Natural killer cell treated with Interleukin-12 subunit alpha and Interleukin-12 subunit beta and Interleukin-15 and Interleukin-18, amount 100 ng/mL, for 72 hours (primary cell): ENCODE data around the gene HINFP. TPM values are rescaled to one million over a fixed set of nuclear protein-coding genes. Genes with fewer than 3 reads are reported as not detected.

Source experiments
- ATAC-seq, 2 donors: fragments of 150-1000 bp; cut with Tn5 transposase in 1 of 2; sonication (Bioruptor Pico), chemical (Tn5 transposase) in 1 of 2; 2 replicates each; pipeline ENCODE4 v1.10.0; 2021
- DNase-seq: peaks from one replicate; pipeline ENCODE4 v3.0.0; 2022; ENCODE audit warnings: low spot score
- H3K27ac Mint-ChIP-seq, 2 donors: 1 replicate in 1 of 2; 2 replicates in 1 of 2; pipeline ENCODE4 v1.8.0; 2022; ENCODE audit warnings: mixed read lengths in 2 of 2, mild to moderate bottlenecking in 1 of 2, moderate library complexity in 1 of 2
- H3K27me3 Mint-ChIP-seq, 2 donors: 1 replicate in 1 of 2; 2 replicates in 1 of 2; pipeline ENCODE4 v1.8.0; 2022; ENCODE audit warnings: mixed read lengths in 2 of 2
- H3K36me3 Mint-ChIP-seq: one replicate; pipeline ENCODE4 v1.8.0; 2022; ENCODE audit warnings: mixed read lengths
- H3K4me1 Mint-ChIP-seq, 2 donors: 1 replicate in 1 of 2; 2 replicates in 1 of 2; pipeline ENCODE4 v1.8.0; 2022; ENCODE audit warnings: low read depth in 2 of 2, mixed read lengths in 2 of 2, mild to moderate bottlenecking in 1 of 2
- H3K4me3 Mint-ChIP-seq: one replicate; pipeline ENCODE4 v1.8.0; 2022; ENCODE audit warnings: mixed read lengths
- H3K9me3 Mint-ChIP-seq: 2 replicates; pipeline ENCODE4 v1.8.0; 2022; ENCODE audit warnings: mixed read lengths
- total RNA-seq, 2 donors: library from RNA; stranded (reverse); gene quantifications; one replicate each; pipeline ENCODE4 v1.2.3, GENCODE V29; 2022

Gene HINFP
- total RNA-seq, 2 donors from 2014 or later, result 33.4 to 49.5 TPM

- Mint-ChIP-seq H3K4me1 (peaks cover 39 to 46% of the 10 kb centered on the region in 2 donors), H3K9me3 (no peaks in the 10 kb centered on the region), H3K27ac (peak within 1 kb of the TSS; percentile 81 to 91), H3K4me3 (peak within 1 kb of the TSS; percentile 97), H3K36me3 (peaks cover 6% of the 10 kb centered on the region), H3K27me3 (no peaks in the 10 kb centered on the region)
- peak; percentile 96 to 98 for ATAC-seq
- peak; percentile 94 for DNase-seq
Observed at GRCh38 chr11:119106564-119107537, 14.5 kb upstream of the HINFP start, which contains the start of gene C2CD2L. C2CD2L (plus strand) TSS chr11:119107344; CDS start chr11:119107742, 398 bp downstream.

DNA sequence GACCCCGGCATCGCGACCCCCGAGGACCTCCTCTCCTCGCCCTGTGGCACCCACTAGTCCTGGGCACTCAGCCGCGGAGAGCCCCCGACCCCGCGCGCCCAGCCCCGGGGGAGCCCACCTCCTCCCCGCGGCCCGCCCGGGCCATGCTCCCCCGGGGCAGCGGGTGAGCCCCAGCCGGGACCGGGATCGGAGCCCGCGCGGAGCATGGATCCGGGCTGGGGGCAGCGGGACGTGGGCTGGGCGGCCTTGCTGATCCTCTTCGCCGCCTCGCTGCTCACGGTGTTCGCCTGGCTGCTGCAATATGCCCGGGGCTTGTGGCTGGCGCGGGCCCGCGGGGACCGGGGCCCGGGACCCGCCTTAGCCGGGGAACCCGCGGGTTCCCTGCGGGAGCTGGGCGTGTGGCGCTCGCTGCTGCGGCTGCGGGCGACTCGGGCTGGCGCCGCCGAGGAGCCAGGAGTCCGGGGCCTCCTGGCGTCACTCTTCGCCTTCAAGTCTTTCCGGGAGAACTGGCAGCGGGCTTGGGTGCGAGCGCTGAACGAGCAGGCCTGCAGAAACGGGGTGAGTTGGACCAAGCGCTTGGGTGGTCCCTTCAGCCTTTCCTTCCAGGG, 13.7 kb upstream of the HINFP start:
- Mint-ChIP-seq H3K4me1 (peaks cover 37 to 39% of the 10 kb centered on the region in 2 donors), H3K27me3 (no peaks in the 10 kb centered on the region), H3K36me3 (peaks cover 8% of the 10 kb centered on the region), H3K4me3 (peak overlapping the region; percentile 97), H3K9me3 (no peaks in the 10 kb centered on the region), H3K27ac (peak overlapping the region; percentile 81 to 88)
- DNase-seq, result no peak
- peak in 1 of 2 donors; percentile 21 for ATAC-seq

DNA sequence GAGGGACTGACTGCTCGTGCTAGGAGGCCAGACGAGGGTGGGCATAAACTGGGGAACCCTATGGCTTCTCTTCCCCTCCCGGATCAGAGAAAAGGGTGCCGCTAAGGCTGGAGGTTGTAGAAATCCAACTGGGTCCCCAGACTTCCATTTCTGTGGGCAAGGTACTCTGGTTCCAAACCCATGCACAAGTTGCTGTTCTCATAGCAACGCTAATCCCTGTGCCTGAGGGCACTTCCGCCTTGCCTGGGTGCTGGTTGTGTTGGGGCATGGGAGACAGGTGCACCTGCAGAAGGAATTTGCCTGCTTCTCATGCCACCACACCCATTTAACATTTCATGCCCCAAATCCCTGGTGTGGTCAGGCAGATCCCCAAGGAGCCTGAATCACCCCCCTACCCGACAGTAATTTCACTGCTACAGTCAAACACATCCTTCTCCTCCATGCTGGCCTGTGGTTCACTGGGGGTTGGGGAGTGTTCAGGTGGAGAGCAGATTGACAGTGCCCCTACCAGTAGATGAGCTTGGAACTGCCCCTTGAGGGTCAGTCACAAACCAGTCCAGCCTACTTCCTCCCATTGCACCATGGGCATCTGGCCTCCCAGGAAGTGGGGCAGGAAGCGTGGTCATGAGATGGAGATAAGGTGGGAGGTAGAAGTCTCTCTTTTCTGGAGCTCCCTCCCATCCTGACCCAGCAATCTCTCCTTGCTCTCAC, 13.1 kb upstream of the HINFP start:
- peak overlapping the region; percentile 97 for H3K4me3 Mint-ChIP-seq
- peak overlapping the region; percentile 81 to 88 for H3K27ac Mint-ChIP-seq
- peaks cover 8% of the 10 kb centered on the region for H3K36me3 Mint-ChIP-seq
- ATAC-seq, result peak in 1 of 2 donors; percentile 37
- no peaks in the 10 kb centered on the region for H3K27me3 Mint-ChIP-seq
- no peak for DNase-seq
- H3K4me1 Mint-ChIP-seq, result peaks cover 37 to 39% of the 10 kb centered on the region in 2 donors
- no peaks in the 10 kb centered on the region for H3K9me3 Mint-ChIP-seq

- no peak for ATAC-seq
- no peak for DNase-seq
- Mint-ChIP-seq H3K4me1 (peaks cover 35 to 39% of the 10 kb centered on the region in 2 donors), H3K27ac (peak overlapping the region; percentile 81 to 88), H3K4me3 (peak overlapping the region; percentile 97), H3K36me3 (peaks cover 8% of the 10 kb centered on the region), H3K27me3 (no peaks in the 10 kb centered on the region), H3K9me3 (no peaks in the 10 kb centered on the region)
Observed at GRCh38 chr11:119108857-119109221, 12.5 kb upstream of the HINFP start.

- Mint-ChIP-seq H3K27ac (peak overlapping the region; percentile 81 to 88), H3K36me3 (peaks cover 8% of the 10 kb centered on the region), H3K4me1 (peaks cover 34 to 39% of the 10 kb centered on the region in 2 donors), H3K4me3 (peak overlapping the region; percentile 97), H3K9me3 (no peaks in the 10 kb centered on the region), H3K27me3 (no peaks in the 10 kb centered on the region)
- no peak for ATAC-seq
- no peak for DNase-seq
Observed at GRCh38 chr11:119109843-119110242, 11.5 kb upstream of the HINFP start.

GRCh38 chr11:119110439-119110838, 10.9 kb upstream of the HINFP start:
- H3K27ac Mint-ChIP-seq, result peak overlapping the region in 1 of 2 donors; percentile 29
- peaks cover 38 to 42% of the 10 kb centered on the region in 2 donors for H3K4me1 Mint-ChIP-seq
- no peak for ATAC-seq
- H3K4me3 Mint-ChIP-seq, result no peak overlapping the region
- peaks cover 13% of the 10 kb centered on the region for H3K36me3 Mint-ChIP-seq
- no peak for DNase-seq
- no peaks in the 10 kb centered on the region for H3K27me3 Mint-ChIP-seq
- H3K9me3 Mint-ChIP-seq, result no peaks in the 10 kb centered on the region

DNA sequence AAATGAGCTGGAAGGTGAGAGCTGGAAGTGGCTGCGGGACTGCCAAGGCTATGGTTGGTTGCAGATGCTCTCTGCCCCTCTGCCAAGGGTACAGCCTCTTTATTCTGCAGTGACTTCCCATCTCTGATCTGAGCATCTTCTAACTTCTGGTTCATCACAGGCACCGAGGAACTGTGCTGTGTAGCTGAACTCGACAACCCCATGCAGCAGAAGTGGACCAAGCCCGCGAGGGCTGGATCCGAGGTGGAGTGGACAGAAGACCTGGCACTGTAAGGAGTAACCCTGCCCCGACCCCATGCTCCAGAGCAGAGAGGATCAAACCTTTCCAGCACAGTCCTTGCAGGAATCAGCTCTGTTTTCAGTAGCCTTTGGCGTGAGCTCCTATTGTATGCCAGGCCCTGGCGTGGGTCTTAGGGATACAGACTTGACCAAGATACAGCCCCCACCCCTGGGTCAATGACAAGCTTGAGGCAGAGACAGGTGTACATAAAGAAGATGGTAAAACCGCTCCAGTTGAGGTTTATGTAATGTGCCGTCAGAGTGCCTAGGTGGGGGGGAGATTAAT, 9.9 kb upstream of the HINFP start:
- peaks cover 16% of the 10 kb centered on the region for H3K36me3 Mint-ChIP-seq
- H3K4me3 Mint-ChIP-seq, result no peak overlapping the region
- DNase-seq (no peak), ATAC-seq (no peak)
- H3K27ac Mint-ChIP-seq, result peak overlapping the region in 1 of 2 donors; percentile 79
- peaks cover 33 to 39% of the 10 kb centered on the region in 2 donors for H3K4me1 Mint-ChIP-seq
- no peaks in the 10 kb centered on the region for H3K27me3 Mint-ChIP-seq
- no peaks in the 10 kb centered on the region for H3K9me3 Mint-ChIP-seq

- Mint-ChIP-seq H3K27me3 (no peaks in the 10 kb centered on the region), H3K27ac (no peak overlapping the region), H3K4me1 (peaks cover 27 to 34% of the 10 kb centered on the region in 2 donors), H3K9me3 (no peaks in the 10 kb centered on the region), H3K36me3 (peaks cover 16% of the 10 kb centered on the region), H3K4me3 (no peak overlapping the region)
- ATAC-seq, result no peak
- DNase-seq, result no peak
Observed at GRCh38 chr11:119112314-119113020, 8.9 kb upstream of the HINFP start.

GRCh38 chr11:119113716-119114115, 7.7 kb upstream of the HINFP start:
- no peak overlapping the region for H3K27ac Mint-ChIP-seq

DNA sequence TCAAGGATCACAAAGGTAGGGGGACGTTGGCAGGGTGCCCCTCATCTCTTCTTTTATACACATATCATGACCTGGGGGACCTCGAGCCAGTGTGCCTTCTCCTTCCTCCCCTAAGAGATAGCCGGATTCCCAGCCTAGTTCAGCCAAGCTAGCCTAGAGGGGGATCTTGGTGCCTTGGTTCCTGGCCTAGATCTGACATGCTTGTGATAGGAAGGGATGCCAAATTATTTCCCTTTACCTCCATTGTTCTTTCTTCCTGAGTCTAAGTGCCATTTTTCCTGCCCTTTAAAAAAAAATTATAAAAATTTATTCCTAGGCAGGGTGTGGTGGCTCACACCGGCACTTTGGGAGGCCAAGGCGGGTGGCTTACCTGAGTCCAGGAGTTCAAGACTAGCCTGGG, 7.0 kb upstream of the HINFP start:
- Mint-ChIP-seq H3K4me3 (no peak overlapping the region), H3K9me3 (no peaks in the 10 kb centered on the region), H3K4me1 (peaks cover 15 to 20% of the 10 kb centered on the region in 2 donors), H3K36me3 (peaks cover 16% of the 10 kb centered on the region), H3K27ac (no peak overlapping the region), H3K27me3 (no peaks in the 10 kb centered on the region)
- ATAC-seq (no peak), DNase-seq (no peak)

More at GRCh38 chr11:119113716-119114115, 7.7 kb upstream of the HINFP start:
- Mint-ChIP-seq H3K27me3 (no peaks in the 10 kb centered on the region), H3K9me3 (no peaks in the 10 kb centered on the region), H3K4me1 (peaks cover 21 to 26% of the 10 kb centered on the region in 2 donors), H3K4me3 (no peak overlapping the region), H3K36me3 (peaks cover 16% of the 10 kb centered on the region)
- ATAC-seq (no peak), DNase-seq (no peak)

DNA sequence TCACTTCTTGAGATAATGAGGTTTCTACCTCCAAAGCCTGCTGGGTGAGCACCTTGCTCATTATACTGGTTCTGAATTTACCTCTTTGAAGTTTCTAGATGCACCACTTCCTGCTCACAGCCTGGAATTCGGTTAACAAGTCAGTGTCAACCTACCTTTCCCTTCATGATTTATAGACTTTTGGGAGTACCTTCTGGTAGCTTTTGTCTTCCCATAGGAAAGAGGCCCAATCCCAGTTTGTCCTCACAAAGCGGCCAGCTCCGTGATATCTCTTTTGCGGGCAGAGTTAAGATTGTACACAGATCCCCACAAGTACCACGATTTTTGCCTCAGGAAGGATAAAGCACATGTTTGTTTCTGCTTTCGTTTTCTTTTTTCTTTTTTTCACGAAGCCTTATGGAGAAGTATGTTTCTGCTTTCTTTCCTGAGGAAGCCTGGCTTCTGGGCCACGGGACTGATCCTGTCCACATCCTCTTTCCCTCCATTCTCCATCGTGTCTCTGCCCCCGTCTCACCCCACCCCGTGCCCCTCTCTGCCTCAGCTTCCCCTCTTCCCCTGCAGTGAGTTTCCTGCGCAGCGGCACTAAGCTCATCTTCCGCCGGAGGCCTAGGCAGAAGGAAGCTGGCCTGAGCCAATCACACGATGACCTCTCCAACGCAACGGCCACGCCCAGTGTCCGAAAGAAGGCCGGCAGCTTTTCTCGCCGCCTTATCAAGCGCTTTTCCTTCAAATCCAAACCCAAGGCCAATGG, 5.7 kb upstream of the HINFP start:
- Mint-ChIP-seq H3K36me3 (peaks cover 16% of the 10 kb centered on the region), H3K9me3 (no peaks in the 10 kb centered on the region), H3K27me3 (no peaks in the 10 kb centered on the region), H3K4me1 (peaks cover 13 to 15% of the 10 kb centered on the region in 2 donors), H3K27ac (peak overlapping the region; percentile 68 to 71), H3K4me3 (no peak overlapping the region)
- DNase-seq (no peak), ATAC-seq (no peak)

DNA sequence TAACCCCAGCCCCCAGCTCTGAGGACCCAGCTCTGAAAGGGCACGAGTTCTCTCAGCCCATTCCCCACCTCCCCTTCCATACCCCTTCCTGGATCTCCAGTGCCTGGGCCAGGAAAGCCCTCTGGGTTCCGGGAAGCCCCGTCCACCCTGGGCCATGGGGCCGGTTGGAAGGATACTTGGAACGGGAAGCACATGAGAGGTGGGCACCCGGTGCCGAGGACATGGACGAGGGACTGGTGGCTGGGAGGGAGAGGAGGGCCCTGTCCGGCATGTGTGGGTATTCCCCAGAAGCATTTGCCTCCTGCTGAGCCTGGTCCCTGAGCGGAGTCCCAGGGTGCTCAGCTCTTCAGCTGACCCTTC, 5.2 kb upstream of the HINFP start:
- DNase-seq, result no peak
- Mint-ChIP-seq H3K27me3 (no peaks in the 10 kb centered on the region), H3K36me3 (peaks cover 16% of the 10 kb centered on the region), H3K9me3 (no peaks in the 10 kb centered on the region), H3K4me3 (no peak overlapping the region), H3K27ac (no peak overlapping the region), H3K4me1 (peaks cover 19% of the 10 kb centered on the region in 2 donors)
- no peak for ATAC-seq
